CD8-positive, alpha-beta memory T cell (primary cell): ENCODE data around the gene PAF1. TPM values are rescaled to one million over a fixed set of nuclear protein-coding genes. Genes with fewer than 3 reads are reported as not detected.

ENCODE experiments used
- CTCF ChIA-PET: fragments of 350-600 bp; sonication (Branson Sonifier 250); formaldehyde crosslinking; loops from one replicate; lab custom pipeline; 2021; ENCODE audit warnings: antibody characterized with exemption; lab: Charles Lee
- POLR2A ChIA-PET: fragments of 350-600 bp; sonication (Branson Sonifier 250); formaldehyde crosslinking; loops from one replicate; lab custom pipeline; 2021; ENCODE audit warnings: antibody characterized with exemption; lab: Charles Lee
- DNase-seq, 5 donors: peaks; one replicate each; pipeline versions ENCODE4 v3.0.0 to v3.0.0-alpha.2; 2020 to 2022; ENCODE audit warnings: mixed read lengths in 1 of 5
- H3K27ac ChIP-seq: one replicate; pipeline ENCODE4 v1.7.0; 2013; ENCODE audit warnings: low read depth, mild to moderate bottlenecking, low read length, moderate library complexity
- H3K27me3 ChIP-seq: 2 replicates; pipeline ENCODE4 v1.7.0; 2013; ENCODE audit warnings: low read length, mild to moderate bottlenecking; ENCODE audit not compliant: insufficient read depth, poor library complexity, severe bottlenecking
- H3K36me3 ChIP-seq: 2 replicates; pipeline ENCODE4 v1.7.0; 2013; ENCODE audit warnings: mild to moderate bottlenecking, low read length, moderate library complexity; ENCODE audit not compliant: insufficient read depth
- H3K4me1 ChIP-seq: 2 replicates; pipeline ENCODE4 v1.7.0; 2013; ENCODE audit warnings: mild to moderate bottlenecking, low read length, moderate library complexity; ENCODE audit not compliant: insufficient read depth
- H3K4me3 ChIP-seq: 2 replicates; pipeline ENCODE4 v1.7.0; 2013; ENCODE audit warnings: mild to moderate bottlenecking, low read length
- H3K9me3 ChIP-seq: 2 replicates; pipeline ENCODE4 v1.7.0; 2013; ENCODE audit warnings: mild to moderate bottlenecking, low read length
- H3K27ac Mint-ChIP-seq, 8 donors: one replicate each; pipeline ENCODE4 v1.8.0; 2020 to 2021; ENCODE audit warnings: mixed read lengths in 8 of 8, mild to moderate bottlenecking in 6 of 8, inconsistent platforms in 3 of 8, moderate library complexity in 3 of 8
- H3K27me3 Mint-ChIP-seq, 2 donors: one replicate each; pipeline ENCODE4 v1.8.0; 2020 to 2021; ENCODE audit warnings: mixed read lengths in 2 of 2, mild to moderate bottlenecking in 1 of 2, moderate library complexity in 1 of 2
- H3K36me3 Mint-ChIP-seq, 3 donors: one replicate each; pipeline ENCODE4 v1.8.0; 2020 to 2021; ENCODE audit warnings: mixed read lengths in 3 of 3, inconsistent platforms in 1 of 3, mild to moderate bottlenecking in 1 of 3
- H3K4me1 Mint-ChIP-seq, 3 donors: one replicate each; pipeline ENCODE4 v1.8.0; 2020 to 2021; ENCODE audit warnings: mixed read lengths in 3 of 3, inconsistent platforms in 1 of 3, mild to moderate bottlenecking in 1 of 3
- H3K4me3 Mint-ChIP-seq, 7 donors: one replicate each; pipeline ENCODE4 v1.8.0; 2020 to 2021; ENCODE audit warnings: mixed read lengths in 7 of 7, mild to moderate bottlenecking in 6 of 7, moderate library complexity in 4 of 7, inconsistent platforms in 2 of 7
- H3K9me3 Mint-ChIP-seq, 5 donors: one replicate each; pipeline ENCODE4 v1.8.0; 2020 to 2022; ENCODE audit warnings: mixed read lengths in 5 of 5, mild to moderate bottlenecking in 3 of 5, moderate library complexity in 2 of 5, inconsistent platforms in 1 of 5
- polyA plus RNA-seq: library from polyadenylated mRNA; unstranded; fragments of 300-500 nt; fragmentation: Illumina TruSeq; gene quantifications from one replicate; pipeline ENCODE4 v1.2.3, GENCODE V29; 2021
- total RNA-seq, 2 experiments: library from RNA; stranded (reverse); gene quantifications; one replicate each; pipeline ENCODE4 v1.2.3, GENCODE V29; 2021

Gene PAF1
- total and polyA plus RNA-seq, 3 experiments from 2014 or later, result 44.6 to 50.2 (median 46.9) TPM

- H3K4me3 Mint-ChIP-seq, result peak overlapping the region in 1 of 7 donors; percentile 32
- POLR2A ChIA-PET, result no interaction called here
- H3K27me3 Mint-ChIP-seq, result no peaks in the 10 kb centered on the region
- DNase-seq, result no peak
- peaks cover 0 to 74% (median 18%) of the 10 kb centered on the region in 3 donors for H3K36me3 Mint-ChIP-seq
- H3K27me3 ChIP-seq, result no peaks in the 10 kb centered on the region
- H3K4me3 ChIP-seq, result no peak overlapping the region
- peaks cover 0 to 3% (median 3%) of the 10 kb centered on the region in 3 donors for H3K4me1 Mint-ChIP-seq
- no peaks in the 10 kb centered on the region for H3K4me1 ChIP-seq
- no peak overlapping the region for H3K27ac ChIP-seq
- H3K9me3 ChIP-seq, result no peaks in the 10 kb centered on the region
- H3K27ac Mint-ChIP-seq, result peak overlapping the region in 2 of 8 donors; percentile 26 to 74
- H3K9me3 Mint-ChIP-seq, result no peaks in the 10 kb centered on the region
- H3K36me3 ChIP-seq, result peaks cover 9% of the 10 kb centered on the region
- CTCF ChIA-PET, result no interaction called here
Measured at GRCh38 chr19:39363901-39364457, 26.9 kb downstream of the PAF1 start.

- no peaks in the 10 kb centered on the region for H3K9me3 Mint-ChIP-seq
- CTCF ChIA-PET, result interaction anchor here (1.1 to 1.5 kb wide), 2 partner anchors 17 to 49 kb away, joined by 3 read pairs; no protein-coding TSS in a partner anchor
- no peak overlapping the region for H3K27ac ChIP-seq
Measured at GRCh38 chr19:39362682-39363657, 27.9 kb downstream of the PAF1 start.

DNA sequence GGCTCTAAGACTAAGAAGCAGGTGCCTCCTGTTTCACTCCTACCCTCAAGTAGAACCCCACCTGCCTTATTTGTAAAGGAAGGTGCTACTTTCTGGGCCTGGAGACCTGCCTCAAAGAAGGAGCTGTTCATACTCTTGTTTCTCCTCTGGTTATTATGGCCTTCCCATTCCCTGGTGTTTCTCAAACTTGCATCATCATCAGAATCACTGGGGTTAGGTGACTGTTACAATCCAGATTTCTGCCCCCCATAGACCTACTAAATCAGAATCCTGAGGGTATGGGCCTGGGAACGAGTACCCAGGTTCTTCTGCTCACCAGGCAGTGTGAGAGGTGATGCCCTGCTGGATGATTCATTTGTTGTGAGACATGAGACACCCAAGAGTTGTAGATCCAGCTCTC, 30.3 kb downstream of the PAF1 start:
- POLR2A ChIA-PET, result no interaction called here
- DNase-seq, result no peak

More at GRCh38 chr19:39362682-39363657, 27.9 kb downstream of the PAF1 start:
- peaks cover 0 to 3% (median 3%) of the 10 kb centered on the region in 3 donors for H3K4me1 Mint-ChIP-seq
- no peak overlapping the region for H3K4me3 ChIP-seq
- peaks cover 0 to 77% (median 14%) of the 10 kb centered on the region in 3 donors for H3K36me3 Mint-ChIP-seq
- DNase-seq, result no peak
- peaks cover 12% of the 10 kb centered on the region for H3K36me3 ChIP-seq
- POLR2A ChIA-PET, result no interaction called here
- H3K9me3 ChIP-seq, result no peaks in the 10 kb centered on the region
- H3K4me1 ChIP-seq, result no peaks in the 10 kb centered on the region
- peak overlapping the region in 4 of 8 donors; percentile 12 to 91 (median 76) for H3K27ac Mint-ChIP-seq
- H3K4me3 Mint-ChIP-seq, result no peak overlapping the region
- H3K27me3 ChIP-seq, result no peaks in the 10 kb centered on the region
- no peaks in the 10 kb centered on the region for H3K27me3 Mint-ChIP-seq

DNA sequence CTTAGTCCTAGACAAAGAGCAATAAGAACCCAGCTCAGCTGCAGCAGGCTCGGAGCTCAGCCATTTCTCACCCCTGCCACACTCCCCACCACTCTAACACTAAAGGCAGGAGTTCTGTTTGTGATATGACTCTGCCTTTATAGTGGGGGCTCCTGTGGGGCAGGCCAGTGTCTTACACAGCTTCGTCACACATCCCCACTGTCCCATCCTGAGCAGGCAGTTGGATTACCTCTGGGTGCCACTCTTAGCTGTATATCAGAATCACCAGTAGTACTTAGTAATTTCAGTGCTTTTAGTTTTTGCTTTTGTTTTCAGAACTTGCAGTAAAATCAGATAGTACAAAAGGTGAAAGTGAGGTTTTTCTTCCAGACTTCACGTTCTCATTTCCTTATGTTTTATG, 31.9 kb downstream of the PAF1 start:
- Mint-ChIP-seq H3K36me3 (peaks cover 9 to 92% (median 23%) of the 10 kb centered on the region in 3 donors), H3K27me3 (peaks cover 0 to 1% of the 10 kb centered on the region in 2 donors), H3K4me3 (no peak overlapping the region), H3K4me1 (peaks cover 0 to 1% (median 0%) of the 10 kb centered on the region in 3 donors), H3K9me3 (no peaks in the 10 kb centered on the region), H3K27ac (no peak overlapping the region)
- Histone ChIP-seq H3K4me1 (no peaks in the 10 kb centered on the region), H3K27ac (no peak overlapping the region), H3K36me3 (peaks cover 39% of the 10 kb centered on the region), H3K4me3 (no peak overlapping the region), H3K27me3 (no peaks in the 10 kb centered on the region), H3K9me3 (no peaks in the 10 kb centered on the region)
- ChIA-PET POLR2A (no interaction called here), CTCF (no interaction called here)
- DNase-seq, result no peak

More for the DNA sequence above, 30.3 kb downstream of the PAF1 start:
- H3K27ac ChIP-seq, result no peak overlapping the region
- Mint-ChIP-seq H3K4me1 (peaks cover 0 to 1% (median 0%) of the 10 kb centered on the region in 3 donors), H3K9me3 (no peaks in the 10 kb centered on the region), H3K27ac (peak overlapping the region in 1 of 8 donors; percentile 57), H3K4me3 (no peak overlapping the region), H3K27me3 (no peaks in the 10 kb centered on the region), H3K36me3 (peaks cover 9 to 91% (median 21%) of the 10 kb centered on the region in 3 donors)
- no peaks in the 10 kb centered on the region for H3K4me1 ChIP-seq
- H3K36me3 ChIP-seq, result peaks cover 36% of the 10 kb centered on the region
- no peak overlapping the region for H3K4me3 ChIP-seq
- no peaks in the 10 kb centered on the region for H3K9me3 ChIP-seq
- H3K27me3 ChIP-seq, result no peaks in the 10 kb centered on the region
- CTCF ChIA-PET, result no interaction called here

DNA sequence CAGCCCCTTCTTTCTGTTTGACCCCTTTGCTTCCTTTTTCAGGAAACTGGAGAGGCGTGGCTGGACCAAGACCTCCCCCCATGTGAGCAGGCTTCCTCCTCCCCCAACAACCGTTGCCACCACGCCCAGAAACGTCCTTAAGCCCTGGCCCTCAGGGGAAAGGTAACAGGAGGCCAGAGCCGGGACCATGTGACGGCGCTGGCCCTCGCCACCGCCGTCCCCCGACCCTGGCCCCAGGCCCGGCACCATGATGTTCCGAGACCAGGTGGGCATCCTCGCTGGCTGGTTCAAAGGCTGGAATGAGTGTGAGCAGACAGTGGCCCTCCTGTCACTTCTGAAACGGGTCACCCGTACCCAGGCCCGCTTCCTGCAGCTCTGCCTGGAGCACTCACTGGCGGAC, 34.3 kb downstream of the PAF1 start:
- Mint-ChIP-seq H3K27me3 (peaks cover 0 to 1% of the 10 kb centered on the region in 2 donors), H3K27ac (peak overlapping the region in 1 of 8 donors; percentile 36), H3K4me3 (no peak overlapping the region), H3K9me3 (no peaks in the 10 kb centered on the region), H3K4me1 (peaks cover 4 to 9% (median 5%) of the 10 kb centered on the region in 3 donors), H3K36me3 (peaks cover 9 to 86% (median 26%) of the 10 kb centered on the region in 3 donors)
- no peaks in the 10 kb centered on the region for H3K9me3 ChIP-seq
- peaks cover 49% of the 10 kb centered on the region for H3K36me3 ChIP-seq
- no peaks in the 10 kb centered on the region for H3K27me3 ChIP-seq
- ChIA-PET POLR2A (no interaction called here), CTCF (interaction anchor here (0.9 kb wide), 1 partner anchor 170 kb away, joined by 3 read pairs; no protein-coding TSS in a partner anchor)
- H3K27ac ChIP-seq, result no peak overlapping the region
- H3K4me3 ChIP-seq, result no peak overlapping the region
- H3K4me1 ChIP-seq, result no peaks in the 10 kb centered on the region
- DNase-seq, result no peak

DNA sequence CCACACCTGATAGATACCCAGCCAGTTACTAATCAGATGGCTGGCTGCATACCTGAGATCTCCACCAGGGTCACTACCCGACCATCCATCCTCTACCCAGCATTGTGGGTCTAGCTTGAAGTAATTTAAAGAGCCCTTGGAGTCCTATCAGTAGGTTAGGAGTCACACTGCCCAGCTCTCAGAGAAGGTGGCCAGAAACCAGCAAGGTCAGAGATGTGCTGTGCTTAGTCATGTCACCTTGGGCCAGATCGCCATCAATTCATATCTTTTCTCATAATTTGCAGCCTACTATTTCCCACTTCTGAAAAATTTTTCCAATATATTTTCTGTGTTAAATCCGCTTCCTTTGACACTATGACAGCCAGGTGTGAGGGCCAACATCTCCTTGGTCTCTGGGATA, 34.8 kb downstream of the PAF1 start:
- Mint-ChIP-seq H3K9me3 (no peaks in the 10 kb centered on the region), H3K27ac (peak overlapping the region in 1 of 8 donors; percentile 36), H3K4me3 (no peak overlapping the region), H3K27me3 (peaks cover 0 to 1% of the 10 kb centered on the region in 2 donors), H3K36me3 (peaks cover 9 to 89% (median 26%) of the 10 kb centered on the region in 3 donors), H3K4me1 (peaks cover 4 to 14% (median 8%) of the 10 kb centered on the region in 3 donors)
- CTCF ChIA-PET, result interaction anchor here (0.9 kb wide), 1 partner anchor 169 kb away, joined by 3 read pairs; no protein-coding TSS in a partner anchor
- Histone ChIP-seq H3K36me3 (peaks cover 49% of the 10 kb centered on the region), H3K27me3 (no peaks in the 10 kb centered on the region), H3K27ac (no peak overlapping the region), H3K4me1 (no peaks in the 10 kb centered on the region), H3K9me3 (no peaks in the 10 kb centered on the region), H3K4me3 (no peak overlapping the region)
- DNase-seq, result no peak
- POLR2A ChIA-PET, result no interaction called here

- peaks cover 0 to 1% of the 10 kb centered on the region in 2 donors for H3K27me3 Mint-ChIP-seq
- POLR2A ChIA-PET, result no interaction called here
- no peaks in the 10 kb centered on the region for H3K27me3 ChIP-seq
- no peak overlapping the region for H3K4me3 Mint-ChIP-seq
- H3K4me1 ChIP-seq, result no peaks in the 10 kb centered on the region
- peak overlapping the region in 1 of 8 donors; percentile 61 for H3K27ac Mint-ChIP-seq
- no peak for DNase-seq
- H3K27ac ChIP-seq, result no peak overlapping the region
- H3K4me1 Mint-ChIP-seq, result peaks cover 4 to 14% (median 8%) of the 10 kb centered on the region in 3 donors
- peaks cover 9 to 82% (median 25%) of the 10 kb centered on the region in 3 donors for H3K36me3 Mint-ChIP-seq
- H3K9me3 ChIP-seq, result no peaks in the 10 kb centered on the region
- H3K36me3 ChIP-seq, result peaks cover 41% of the 10 kb centered on the region
- H3K4me3 ChIP-seq, result no peak overlapping the region
- CTCF ChIA-PET, result interaction anchor here (3.1 kb wide), 1 partner anchor 13 kb away, joined by 10 read pairs; the partner anchor contains the start of gene SAMD4B
- no peaks in the 10 kb centered on the region for H3K9me3 Mint-ChIP-seq
Measured at GRCh38 chr19:39355253-39355652, 35.7 kb downstream of the PAF1 start.
